ENCODE results near the gene SMAD1. TPM values are rescaled to one million over a fixed set of nuclear protein-coding genes. Genes with fewer than 3 reads are reported as not detected.

SMAD1 gene
- total RNA-seq, 4 donors from 2014 or later, result 48.1 to 102 (median 67.4) TPM

- no peak overlapping the region for H3K4me3 ChIP-seq (replicated peaks in 1 of 3)
- no peak for DNase-seq
- H3K36me3 ChIP-seq, result no peaks in the 10 kb centered on the region
- intact Hi-C loops (cut with DNase I), result no loop called here
- H3K4me1 ChIP-seq, result no peaks in the 10 kb centered on the region
- 91 to 92% methylated on average over 2 of the region's 2 CpGs for WGBS, 2 donors
- H3K27ac ChIP-seq, result no peak overlapping the region
- H3K27me3 ChIP-seq, result no peaks in the 10 kb centered on the region
- no peak for TF ChIP-seq CTCF (IDR thresholded peaks at IDR 0.05)
- no peak for TF ChIP-seq POLR2A (IDR thresholded peaks at IDR 0.05)
- H3K9me3 ChIP-seq, result no peaks in the 10 kb centered on the region
These were observed 44.2 kb upstream of the SMAD1 start for GRCh38 chr4:145437466-145437865.

DNA sequence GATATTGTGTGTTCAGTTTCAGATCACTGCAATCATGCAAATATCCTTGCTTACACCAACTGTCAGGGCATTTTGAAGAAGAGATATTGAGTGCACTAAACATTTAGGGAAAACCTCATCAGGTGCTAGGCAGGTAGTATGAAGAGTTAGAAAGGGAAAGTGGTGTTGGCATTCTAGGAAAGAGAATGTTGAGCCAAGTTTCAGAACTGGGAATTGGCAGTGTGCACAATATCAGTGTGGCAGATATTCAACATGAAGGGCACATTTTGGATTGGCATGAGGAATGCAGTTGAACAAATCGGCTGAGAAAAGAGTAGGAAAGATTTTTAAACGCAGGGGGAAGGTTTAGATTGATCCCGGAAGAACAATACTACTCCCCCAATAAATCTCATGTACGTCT, 43.4 kb upstream of the SMAD1 start:
- Histone ChIP-seq H3K36me3 (no peaks in the 10 kb centered on the region), H3K27ac (no peak overlapping the region), H3K9me3 (no peaks in the 10 kb centered on the region), H3K27me3 (no peaks in the 10 kb centered on the region), H3K4me3 (replicated peaks in 1 of 3) (no peak overlapping the region), H3K4me1 (no peaks in the 10 kb centered on the region)
- no peak for TF ChIP-seq POLR2A (IDR thresholded peaks at IDR 0.05)
- TF ChIP-seq CTCF (IDR thresholded peaks at IDR 0.05), result no peak
- intact Hi-C loops (cut with DNase I), result no loop called here
- DNase-seq, result no peak
- WGBS, 2 donors, result 78 to 90% methylated on average over 4 of the region's 4 CpGs

DNA sequence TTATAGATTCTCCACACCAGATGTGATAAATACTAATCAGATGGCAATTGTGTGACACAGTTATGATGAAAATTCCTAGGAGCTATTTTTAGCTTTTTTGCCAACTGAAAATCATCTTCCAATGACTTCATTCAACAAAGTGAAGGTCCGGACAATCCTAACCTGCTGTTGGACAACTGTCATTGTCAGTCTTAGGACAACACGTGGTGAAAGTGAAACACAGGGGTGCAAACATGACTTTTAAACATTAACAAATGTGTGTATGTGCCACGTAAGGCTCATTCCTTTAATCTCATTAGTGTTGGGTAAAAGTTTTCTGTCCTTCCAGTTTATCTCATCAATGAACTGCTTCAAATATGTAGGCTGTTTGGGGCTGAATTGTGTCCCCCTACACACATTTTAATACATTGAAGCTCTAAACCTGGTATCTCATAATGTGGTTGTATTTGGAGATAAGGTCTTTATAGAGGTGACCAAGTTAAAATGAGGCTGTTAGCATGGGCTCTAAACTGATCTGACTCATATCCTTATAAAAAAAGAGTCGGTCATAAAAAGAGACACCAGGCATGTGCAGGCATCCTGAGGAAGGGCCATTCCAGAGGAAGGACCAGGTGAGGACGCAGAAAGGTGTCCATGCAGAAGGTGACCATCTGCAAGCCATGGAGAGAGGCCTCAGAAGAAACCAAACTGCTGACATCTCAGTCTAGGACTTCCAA, 41.2 kb upstream of the SMAD1 start:
- intact Hi-C loops (cut with DNase I), result no loop called here
- H3K36me3 ChIP-seq, result no peaks in the 10 kb centered on the region
- no peaks in the 10 kb centered on the region for H3K4me1 ChIP-seq
- no peaks in the 10 kb centered on the region for H3K9me3 ChIP-seq
- no peak overlapping the region for H3K27ac ChIP-seq
- H3K4me3 ChIP-seq (replicated peaks in 1 of 3), result no peak overlapping the region
- no peak for DNase-seq
- 88 to 90% methylated on average over 5 of the region's 5 CpGs for WGBS, 2 donors
- no peaks in the 10 kb centered on the region for H3K27me3 ChIP-seq
- no peak for TF ChIP-seq CTCF (IDR thresholded peaks at IDR 0.05)
- TF ChIP-seq POLR2A (IDR thresholded peaks at IDR 0.05), result no peak

DNA sequence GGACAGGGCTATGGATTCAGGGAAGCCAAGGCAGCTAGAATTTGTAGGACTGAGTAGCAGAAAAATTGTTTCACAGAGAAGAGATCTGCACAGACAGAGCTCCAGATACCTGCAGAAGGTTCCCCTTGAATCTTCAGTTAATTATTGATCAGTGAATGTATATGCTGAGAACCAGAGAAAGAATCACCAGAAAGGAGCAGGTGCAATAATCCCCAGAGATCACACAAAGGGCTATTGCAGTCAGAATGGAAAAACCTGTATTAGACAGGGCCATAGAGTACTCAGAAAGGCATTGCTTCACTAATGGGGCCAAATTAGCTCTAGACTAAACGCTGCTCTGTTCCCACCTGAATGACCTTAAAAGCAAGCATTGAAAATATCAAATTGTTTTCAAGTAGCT, 35.5 kb upstream of the SMAD1 start:
- no peaks in the 10 kb centered on the region for H3K27me3 ChIP-seq
- no peak for DNase-seq
- intact Hi-C loops (cut with DNase I), result no loop called here
- H3K36me3 ChIP-seq, result no peaks in the 10 kb centered on the region
- H3K4me1 ChIP-seq, result no peaks in the 10 kb centered on the region
- TF ChIP-seq CTCF (IDR thresholded peaks at IDR 0.05) (no peak), POLR2A (IDR thresholded peaks at IDR 0.05) (no peak)
- WGBS, 2 donors, result 75 to 79% methylated on average over 1 of the region's 1 CpG
- H3K27ac ChIP-seq, result no peak overlapping the region
- no peaks in the 10 kb centered on the region for H3K9me3 ChIP-seq
- no peak overlapping the region for H3K4me3 ChIP-seq (replicated peaks in 1 of 3)

DNA sequence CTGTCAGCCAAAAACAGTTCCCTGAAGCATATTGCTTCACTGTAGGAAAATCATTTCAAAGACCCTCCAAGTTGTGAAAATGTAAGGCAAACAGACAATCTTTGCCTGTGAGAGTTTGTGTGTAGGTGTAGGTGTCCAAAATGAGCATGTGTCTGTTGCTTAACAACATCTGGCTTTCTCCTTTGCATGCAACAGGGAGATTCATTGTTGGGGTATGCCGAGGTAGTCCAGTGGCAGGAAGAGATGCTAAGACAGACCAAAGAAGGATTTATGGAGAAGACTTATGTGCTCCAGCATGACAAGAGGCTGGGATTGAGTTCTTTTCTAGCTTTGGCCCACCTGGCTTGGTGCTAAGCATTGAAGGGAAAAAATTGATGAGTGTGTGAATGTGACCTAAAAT, 29.8 kb upstream of the SMAD1 start:
- 100% methylated on average over 1 of the region's 1 CpG for WGBS, 2 donors
- DNase-seq, result no peak
- Histone ChIP-seq H3K4me3 (replicated peaks in 1 of 3) (no peak overlapping the region), H3K27ac (no peak overlapping the region), H3K27me3 (no peaks in the 10 kb centered on the region), H3K36me3 (no peaks in the 10 kb centered on the region), H3K9me3 (no peaks in the 10 kb centered on the region), H3K4me1 (no peaks in the 10 kb centered on the region)
- TF ChIP-seq CTCF (IDR thresholded peaks at IDR 0.05), result no peak
- TF ChIP-seq POLR2A (IDR thresholded peaks at IDR 0.05), result no peak
- intact Hi-C loops (cut with DNase I), result no loop called here

Measured in thyroid gland (tissue), 4 donors.